GM10266 (cell line): ENCODE results near the gene ASPSCR1.

Source experiments
- DNase-seq: peaks from one replicate; pipeline ENCODE4 v3.0.0; 2012; ENCODE audit errors: extremely low spot score
- CTCF ChIP-seq: IDR thresholded peaks from 2 replicates; pipeline ENCODE4 v1.5.1; 2012; ENCODE audit warnings: mild to moderate bottlenecking, low read depth; ENCODE audit not compliant: control insufficient read depth, insufficient read depth; ENCODE audit errors: missing control alignments

The ASPSCR1 gene

GRCh38 chr17:81996757-81997441 is 19.5 kb downstream of the ASPSCR1 start:
- no peak for TF ChIP-seq CTCF
- no peak for DNase-seq

GRCh38 chr17:81998212-81998611 is 20.8 kb downstream of the ASPSCR1 start:
- no peak for TF ChIP-seq CTCF
- DNase-seq, result no peak

- DNase-seq, result no peak
- TF ChIP-seq CTCF, result no peak
These were observed 21.4 kb downstream of the ASPSCR1 start for GRCh38 chr17:81998691-81999438.

- DNase-seq, result no peak
- no peak for TF ChIP-seq CTCF
These were observed 22.2 kb downstream of the ASPSCR1 start for GRCh38 chr17:81999587-81999975.

- DNase-seq, result no peak
- TF ChIP-seq CTCF, result no peak
These were observed 22.8 kb downstream of the ASPSCR1 start for GRCh38 chr17:81999976-82000802.

- DNase-seq, result no peak
- TF ChIP-seq CTCF, result no peak
These were observed 23.6 kb downstream of the ASPSCR1 start for GRCh38 chr17:82000803-82001570.
